Activated CD4-positive, alpha-beta T cell treated with anti-CD3 and anti-CD28 coated beads for 1 hour (primary cell): ENCODE results near the gene ARHGAP6.
A peak's percentile ranks its signal among the peaks of the same experiment; 100 is the strongest.

ENCODE experiments used
- DNase-seq: peaks from one replicate; pipeline ENCODE4 v3.0.0-alpha.2; 2020

Gene ARHGAP6

GRCh38 chrX:11575332-11575731 lies 90.4 kb downstream of the ARHGAP6 start:
- no peak for DNase-seq

GRCh38 chrX:11567528-11568220 lies 98.0 kb downstream of the ARHGAP6 start:
- no peak for DNase-seq

- DNase-seq: no peak
Observed at GRCh38 chrX:11566789-11567188, 98.9 kb downstream of the ARHGAP6 start.

- no peak for DNase-seq
Observed at GRCh38 chrX:11566173-11566572, 99.5 kb downstream of the ARHGAP6 start.

- no peak for DNase-seq
Observed at GRCh38 chrX:11564546-11564945, 101.2 kb downstream of the ARHGAP6 start.

- DNase-seq: no peak
Observed at GRCh38 chrX:11562570-11562969, 103.2 kb downstream of the ARHGAP6 start.

- DNase-seq: peak; percentile 12
Observed at GRCh38 chrX:11558972-11559371, 106.7 kb downstream of the ARHGAP6 start.

- no peak for DNase-seq
Observed at GRCh38 chrX:11557120-11557519, 108.6 kb downstream of the ARHGAP6 start.

- no peak for DNase-seq
Observed at GRCh38 chrX:11555759-11556158, 110.0 kb downstream of the ARHGAP6 start.

GRCh38 chrX:11553594-11553993 lies 112.1 kb downstream of the ARHGAP6 start:
- no peak for DNase-seq

GRCh38 chrX:11551151-11551550 lies 114.6 kb downstream of the ARHGAP6 start:
- no peak for DNase-seq

- no peak for DNase-seq
Observed at GRCh38 chrX:11546917-11547316, 118.8 kb downstream of the ARHGAP6 start.

GRCh38 chrX:11543249-11543648 lies 122.5 kb downstream of the ARHGAP6 start:
- DNase-seq: no peak

- DNase-seq: no peak
Observed at GRCh38 chrX:11541510-11541909, 124.2 kb downstream of the ARHGAP6 start.

GRCh38 chrX:11540532-11541377 lies 125.0 kb downstream of the ARHGAP6 start:
- no peak for DNase-seq

- DNase-seq: no peak
Observed at GRCh38 chrX:11537141-11537540, 128.6 kb downstream of the ARHGAP6 start.

- DNase-seq: no peak
Observed at GRCh38 chrX:11535156-11535919, 130.4 kb downstream of the ARHGAP6 start.

- DNase-seq: no peak
Observed at GRCh38 chrX:11533199-11533651, 132.5 kb downstream of the ARHGAP6 start.

GRCh38 chrX:11532291-11533078 lies 133.2 kb downstream of the ARHGAP6 start:
- DNase-seq: no peak

- DNase-seq: no peak
Observed at GRCh38 chrX:11531226-11531625, 134.5 kb downstream of the ARHGAP6 start.

GRCh38 chrX:11530621-11531020 lies 135.1 kb downstream of the ARHGAP6 start:
- DNase-seq: no peak

- DNase-seq: no peak
Observed at GRCh38 chrX:11528623-11529022, 137.1 kb downstream of the ARHGAP6 start.

- no peak for DNase-seq
Observed at GRCh38 chrX:11525685-11526084, 140.0 kb downstream of the ARHGAP6 start.
